A549 (cell line): ENCODE data around the gene NXPH2. TPM values are rescaled to one million over a fixed set of nuclear protein-coding genes. Genes with fewer than 3 reads are reported as not detected.

ENCODE experiments used
- ATAC-seq, 2 experiments: fragments of 200-7000 bp in 1 of 2; fragments of >200 bp in 1 of 2; cut with Nextera tagmentation in 1 of 2; cut with Tn5 transposase in 1 of 2; 3 replicates each; pipeline versions ENCODE4 v1.8.0 to v1.9.1; 2018 to 2020; ENCODE audit warnings: mild to moderate bottlenecking in 1 of 2, moderate library complexity in 1 of 2
- CTCF ChIA-PET: fragments of 300-600 bp; sonication (Branson Sonifier 250); formaldehyde crosslinking; extraction: SDS; loops from one replicate; lab custom pipeline; 2021; ENCODE audit warnings: antibody characterized with exemption, inconsistent platforms; lab: Yijun Ruan, JAX
- POLR2A ChIA-PET: fragments of 350-600 bp; formaldehyde crosslinking; extraction: SDS; loops from one replicate; lab custom pipeline; 2021; ENCODE audit warnings: antibody characterized with exemption, inconsistent platforms; lab: Yijun Ruan, JAX
- DNase-seq, 2 experiments: peaks; one replicate each; pipeline versions ENCODE4 v3.0.0 to v3.0.0-alpha.2; 2011 to 2016; ENCODE audit warnings: low read depth in 1 of 2, low spot score in 1 of 2
- FAIRE-seq: peaks from 2 replicates; lab custom pipeline; 2011; peaks lifted over from hg19 to GRCh38; lab: Jason Lieb, UNC
- H3K27ac ChIP-seq, 2 experiments: fragments of >200 bp; sonication (Bioruptor Twin); formaldehyde crosslinking; 3 replicates each; pipeline ENCODE4 v1.5.1; 2016 to 2017
- H3K4me1 ChIP-seq: fragments of >200 bp; sonication (Bioruptor Twin); formaldehyde crosslinking; 3 replicates; pipeline ENCODE4 v1.6.1; 2016
- H3K4me2 ChIP-seq: fragments of >200 bp; sonication (Bioruptor Twin); formaldehyde crosslinking; 3 replicates; pipeline ENCODE4 v1.6.1; 2016
- H3K4me3 ChIP-seq: fragments of >200 bp; sonication (Bioruptor Twin); formaldehyde crosslinking; 3 replicates; pipeline ENCODE4 v1.5.1; 2016
- H3K9me3 ChIP-seq: fragments of >200 bp; sonication (Bioruptor Twin); formaldehyde crosslinking; 3 replicates; pipeline ENCODE4 v1.6.1; 2016
- BHLHE40 ChIP-seq: IDR thresholded peaks from 2 replicates; pipeline ENCODE4 v1.6.1; 2012; ENCODE audit warnings: low read depth, low read length, inconsistent platforms
- CBX8 ChIP-seq: fragments of 200-600 bp; sonication (generic); IDR thresholded peaks from 2 replicates; pipeline ENCODE4 v1.6.1; 2016
- EHF ChIP-seq: fragments of 250-450 bp; sonication (Bioruptor Pico); IDR thresholded peaks from 2 replicates; pipeline ENCODE4 v1.5.0; 2020; ENCODE audit warnings: mild to moderate bottlenecking
- EHMT2 ChIP-seq: fragments of 200-600 bp; sonication (generic); IDR thresholded peaks from 2 replicates; pipeline ENCODE4 v1.6.1; 2016; ENCODE audit warnings: antibody characterized with exemption, low read depth, mild to moderate bottlenecking, moderate library complexity
- ESRRA ChIP-seq: fragments of 150-350 bp; IDR thresholded peaks from 2 replicates; pipeline ENCODE4 v1.6.1; 2014; ENCODE audit warnings: mild to moderate bottlenecking, low read length, borderline replicate concordance
- FOSL2 ChIP-seq, 2 experiments: fragments of 450-650 bp in 1 of 2; fragments of >200 bp in 1 of 2; sonication (Bioruptor Twin) in 1 of 2; formaldehyde crosslinking; IDR thresholded peaks; 2 replicates each; pipeline versions ENCODE4 v1.5.0 to v1.6.1; 2016 to 2020; ENCODE audit warnings: mild to moderate bottlenecking in 1 of 2, moderate library complexity in 1 of 2
- HDAC2 ChIP-seq: fragments of 200-600 bp; sonication (generic); IDR thresholded peaks from 2 replicates; pipeline ENCODE4 v1.6.1; 2016
- HOXA7 ChIP-seq: fragments of 250-450 bp; sonication (Bioruptor Pico); IDR thresholded peaks from 2 replicates; pipeline ENCODE4 v1.5.0; 2020; ENCODE audit warnings: mild to moderate bottlenecking, moderate library complexity
- HOXB5 ChIP-seq: fragments of 250-450 bp; sonication (Bioruptor Pico); IDR thresholded peaks from 2 replicates; pipeline ENCODE4 v1.5.0; 2020; ENCODE audit warnings: mild to moderate bottlenecking, moderate library complexity
- JUNB ChIP-seq: fragments of >200 bp; sonication (Bioruptor Twin); formaldehyde crosslinking; IDR thresholded peaks from 2 replicates; pipeline ENCODE4 v1.6.1; 2016
- KDM1A ChIP-seq: fragments of 200-600 bp; sonication (generic); IDR thresholded peaks from 2 replicates; pipeline ENCODE4 v1.6.1; 2016; ENCODE audit warnings: low read depth, mild to moderate bottlenecking
- KDM5A ChIP-seq: fragments of 200-600 bp; sonication (generic); IDR thresholded peaks from 2 replicates; pipeline ENCODE4 v1.6.1; 2016; ENCODE audit warnings: antibody characterized with exemption, mild to moderate bottlenecking
- NR3C1 ChIP-seq: fragments of >200 bp; sonication (Bioruptor Twin); formaldehyde crosslinking; IDR thresholded peaks from 3 replicates; pipeline ENCODE4 v1.6.1; 2017
- POLR2AphosphoS2 ChIP-seq: conservative IDR thresholded peaks from 2 replicates; pipeline ENCODE4 v1.6.1; 2012; ENCODE audit warnings: low read length, improper control_type of control experiment, inconsistent platforms
- RAD21 ChIP-seq, 2 experiments: fragments of >200 bp in 1 of 2; sonication (Bioruptor Twin) in 1 of 2; formaldehyde crosslinking in 1 of 2; IDR thresholded peaks in 1 of 2; conservative IDR thresholded peaks in 1 of 2; 2 replicates in 1 of 2; 3 replicates in 1 of 2; pipeline ENCODE4 v1.6.1; 2012 to 2018; ENCODE audit warnings: inconsistent platforms in 1 of 2
- RARB ChIP-seq: fragments of 250-450 bp; sonication (Bioruptor Pico); IDR thresholded peaks from 2 replicates; pipeline ENCODE4 v1.8.0; 2021; ENCODE audit warnings: mild to moderate bottlenecking, moderate library complexity
- RCOR1 ChIP-seq: fragments of 150-350 bp; IDR thresholded peaks from 2 replicates; pipeline ENCODE4 v1.6.1; 2014; ENCODE audit warnings: antibody characterized with exemption, low read length, low read depth
- RNF2 ChIP-seq: fragments of 200-600 bp; sonication (generic); IDR thresholded peaks from 2 replicates; pipeline ENCODE4 v1.6.1; 2016; ENCODE audit warnings: low read depth, mild to moderate bottlenecking, antibody characterized with exemption, moderate library complexity, borderline replicate concordance
- TP53 ChIP-seq: fragments of 250-450 bp; sonication (Bioruptor Pico); IDR thresholded peaks from 2 replicates; pipeline ENCODE4 v1.5.0; 2021; ENCODE audit warnings: mild to moderate bottlenecking, moderate library complexity
- ZC3H11A ChIP-seq: fragments of 450-650 bp; IDR thresholded peaks from 2 replicates; pipeline ENCODE4 v1.6.1; 2014; ENCODE audit warnings: antibody characterized with exemption, mild to moderate bottlenecking
- ZFP36 ChIP-seq: fragments of 450-650 bp; IDR thresholded peaks from 2 replicates; pipeline ENCODE4 v1.6.1; 2014; ENCODE audit warnings: borderline replicate concordance; ENCODE audit not compliant: partially characterized antibody
- WGBS: methylation state at CpG from one replicate; pipeline ENCODE4 v1.1.6; 2017; ENCODE audit errors: missing lambda C conversion rate; 5-methylcytosine and 5-hydroxymethylcytosine counted together
- polyA plus RNA-seq, 4 experiments: library from polyadenylated mRNA; depleted of rRNA in 3 of 4; stranded (reverse); fragments of >200 nt; fragmentation: RNase III in 1 of 4; extraction: RNeasy Plus Mini Kit Qiagen cat#74134 plus additional on column Dnase treatment in 1 of 4; gene quantifications; 2 replicates in 3 of 4; 3 replicates in 1 of 4; pipeline ENCODE4 v1.2.3, GENCODE V29; 2011 to 2017
- TF ChIP-seq, protein P1 (sequence below): fragments of 250-450 bp; sonication (Bioruptor Pico); IDR thresholded peaks from 2 replicates; pipeline ENCODE4 v1.5.0; 2020; ENCODE audit warnings: low read depth, mild to moderate bottlenecking, moderate library complexity
- TF ChIP-seq, protein P2 (sequence below): IDR thresholded peaks from 2 replicates; pipeline ENCODE4 v1.6.1; 2012; ENCODE audit warnings: low read depth, borderline replicate concordance
- TF ChIP-seq, protein P3 (sequence below): IDR thresholded peaks from 2 replicates; pipeline ENCODE4 v1.6.1; 2012
- TF ChIP-seq, protein P4 (sequence below): fragments of 250-450 bp; sonication (Bioruptor Pico); IDR thresholded peaks from 2 replicates; pipeline ENCODE4 v1.5.0; 2021; ENCODE audit warnings: mild to moderate bottlenecking, moderate library complexity, borderline replicate concordance
- TF ChIP-seq, protein P5 (sequence below): fragments of 150-350 bp; IDR thresholded peaks from 2 replicates; pipeline ENCODE4 v1.6.1; 2014; ENCODE audit warnings: low read depth, mild to moderate bottlenecking, low read length

The NXPH2 gene
- polyA plus RNA-seq, 2 of the 4 experiments (the other 2 are of a cell fraction): not detected

DNA sequence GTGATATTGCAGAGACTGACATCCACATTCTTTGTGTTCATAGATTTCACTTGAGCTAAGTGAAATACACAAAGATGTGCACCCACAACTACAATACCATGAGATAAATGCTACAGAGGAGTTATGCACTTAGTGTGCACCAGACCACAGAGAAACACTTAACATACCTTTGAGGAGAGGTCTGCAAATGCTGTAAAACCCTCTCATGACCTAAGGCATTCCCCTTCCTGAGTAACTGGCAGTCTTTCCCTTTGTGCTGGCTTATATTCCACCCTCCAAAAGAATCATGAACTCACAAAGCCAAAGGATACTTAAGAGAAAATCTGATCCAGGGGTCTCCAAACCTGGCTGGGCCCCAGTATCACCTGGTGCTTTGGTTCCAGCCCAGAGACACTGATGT lies 16.2 kb downstream of the NXPH2 start:
- Histone ChIP-seq H3K27ac (no peak overlapping the region), H3K4me1 (no peaks in the 10 kb centered on the region), H3K9me3 (no peaks in the 10 kb centered on the region)
- DNase-seq: no peak
- CTCF ChIA-PET: no interaction called here
- TF ChIP-seq KDM5A: no peak
- TF ChIP-seq ZC3H11A: no peak
- no peak for TF ChIP-seq FOSL2 (IDR thresholded peaks at IDR 0.05)
- no peak for TF ChIP-seq FOSL2 (CRISPR knock-in tag; IDR thresholded peaks at IDR 0.05)
- TF ChIP-seq EHMT2: no peak
- TF ChIP-seq, protein P1, sequence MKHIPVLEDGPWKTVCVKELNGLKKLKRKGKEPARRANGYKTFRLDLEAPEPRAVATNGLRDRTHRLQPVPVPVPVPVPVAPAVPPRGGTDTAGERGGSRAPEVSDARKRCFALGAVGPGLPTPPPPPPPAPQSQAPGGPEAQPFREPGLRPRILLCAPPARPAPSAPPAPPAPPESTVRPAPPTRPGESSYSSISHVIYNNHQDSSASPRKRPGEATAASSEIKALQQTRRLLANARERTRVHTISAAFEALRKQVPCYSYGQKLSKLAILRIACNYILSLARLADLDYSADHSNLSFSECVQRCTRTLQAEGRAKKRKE (CRISPR knock-in tag): no peak
- no peak for TF ChIP-seq RARB
- TF ChIP-seq HDAC2: no peak
- TF ChIP-seq POLR2AphosphoS2: no peak
- TF ChIP-seq, all 56 proteins: peak for 0
- no peak for FAIRE-seq
- ATAC-seq: no peak
- no peak overlapping the region for H3K4me3 ChIP-seq
- no peak overlapping the region for H3K4me2 ChIP-seq
- POLR2A ChIA-PET: no interaction called here

DNA sequence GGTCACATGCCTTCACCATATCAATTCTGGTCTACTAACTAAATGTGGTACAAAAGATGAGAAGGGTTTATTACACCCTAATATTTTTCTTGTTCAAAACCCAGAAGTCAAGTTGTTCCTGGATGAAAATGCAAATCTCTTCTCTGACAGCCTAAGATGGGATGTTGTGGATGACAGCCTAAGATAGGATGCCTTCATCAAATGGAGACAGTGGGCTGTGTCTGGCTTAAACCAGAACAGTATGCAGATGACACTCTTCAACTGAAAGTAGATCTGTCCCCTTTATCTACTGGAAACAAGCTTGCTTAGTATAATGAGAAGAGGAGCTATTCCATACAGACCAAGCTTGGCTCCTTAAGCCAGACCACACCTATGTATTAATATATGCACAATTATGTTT lies 17.7 kb downstream of the NXPH2 start:
- H3K4me2 ChIP-seq: no peak overlapping the region
- H3K4me3 ChIP-seq: no peak overlapping the region
- H3K9me3 ChIP-seq: no peaks in the 10 kb centered on the region
- no peak for FAIRE-seq
- DNase-seq: no peak
- ChIA-PET CTCF (interaction anchor here (1.1 to 1.9 kb wide), 2 partner anchors 11 to 65 kb away, joined by 3 to 4 read pairs; no protein-coding TSS in a partner anchor), POLR2A (no interaction called here)
- ATAC-seq: no peak
- no peaks in the 10 kb centered on the region for H3K4me1 ChIP-seq
- H3K27ac ChIP-seq: no peak overlapping the region
- TF ChIP-seq, protein P2, sequence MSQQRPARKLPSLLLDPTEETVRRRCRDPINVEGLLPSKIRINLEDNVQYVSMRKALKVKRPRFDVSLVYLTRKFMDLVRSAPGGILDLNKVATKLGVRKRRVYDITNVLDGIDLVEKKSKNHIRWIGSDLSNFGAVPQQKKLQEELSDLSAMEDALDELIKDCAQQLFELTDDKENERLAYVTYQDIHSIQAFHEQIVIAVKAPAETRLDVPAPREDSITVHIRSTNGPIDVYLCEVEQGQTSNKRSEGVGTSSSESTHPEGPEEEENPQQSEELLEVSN: no peak
- TF ChIP-seq, protein P3, sequence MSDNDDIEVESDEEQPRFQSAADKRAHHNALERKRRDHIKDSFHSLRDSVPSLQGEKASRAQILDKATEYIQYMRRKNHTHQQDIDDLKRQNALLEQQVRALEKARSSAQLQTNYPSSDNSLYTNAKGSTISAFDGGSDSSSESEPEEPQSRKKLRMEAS: no peak
- TF ChIP-seq RAD21 (conservative IDR thresholded peaks at IDR 0.05 in 1 of 2, IDR thresholded peaks at IDR 0.05 in 1 of 2) (no peak), ESRRA (no peak), POLR2AphosphoS2 (no peak), JUNB (no peak), HOXB5 (no peak), ZC3H11A (no peak), NR3C1 (no peak), TP53 (no peak)
- TF ChIP-seq, protein P4, sequence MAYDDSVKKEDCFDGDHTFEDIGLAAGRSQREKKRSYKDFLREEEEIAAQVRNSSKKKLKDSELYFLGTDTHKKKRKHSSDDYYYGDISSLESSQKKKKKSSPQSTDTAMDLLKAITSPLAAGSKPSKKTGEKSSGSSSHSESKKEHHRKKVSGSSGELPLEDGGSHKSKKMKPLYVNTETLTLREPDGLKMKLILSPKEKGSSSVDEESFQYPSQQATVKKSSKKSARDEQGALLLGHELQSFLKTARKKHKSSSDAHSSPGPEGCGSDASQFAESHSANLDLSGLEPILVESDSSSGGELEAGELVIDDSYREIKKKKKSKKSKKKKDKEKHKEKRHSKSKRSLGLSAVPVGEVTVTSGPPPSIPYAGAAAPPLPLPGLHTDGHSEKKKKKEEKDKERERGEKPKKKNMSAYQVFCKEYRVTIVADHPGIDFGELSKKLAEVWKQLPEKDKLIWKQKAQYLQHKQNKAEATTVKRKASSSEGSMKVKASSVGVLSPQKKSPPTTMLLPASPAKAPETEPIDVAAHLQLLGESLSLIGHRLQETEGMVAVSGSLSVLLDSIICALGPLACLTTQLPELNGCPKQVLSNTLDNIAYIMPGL (CRISPR knock-in tag): no peak

DNA sequence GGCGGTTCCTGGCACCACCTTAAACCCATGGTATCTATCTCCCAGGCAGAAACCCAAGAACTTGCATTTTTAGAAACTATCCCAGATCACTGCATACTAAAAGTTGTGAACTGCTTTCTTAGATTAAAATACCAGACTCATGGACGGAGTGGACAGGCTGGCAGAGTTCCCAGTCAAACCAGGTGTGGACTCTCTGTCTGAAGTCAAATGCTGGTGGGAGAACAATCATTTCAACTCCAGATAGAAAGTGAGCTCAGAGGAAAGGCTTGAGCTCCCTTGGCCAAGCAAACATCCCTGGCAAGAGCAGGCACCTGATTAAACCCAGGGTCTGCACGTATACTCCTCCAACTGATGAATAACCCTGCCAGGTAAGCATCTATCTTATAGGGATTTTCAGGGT lies 19.5 kb downstream of the NXPH2 start:
- no peaks in the 10 kb centered on the region for H3K4me1 ChIP-seq
- CTCF ChIA-PET: no interaction called here
- WGBS: 22% methylated on average over 3 of the region's 3 CpGs
- H3K9me3 ChIP-seq: no peaks in the 10 kb centered on the region
- DNase-seq (no peak), FAIRE-seq (no peak), ATAC-seq (no peak)
- H3K4me2 ChIP-seq: no peak overlapping the region
- no peak for TF ChIP-seq EHMT2
- TF ChIP-seq EHF: no peak
- TF ChIP-seq BHLHE40: no peak
- TF ChIP-seq, protein P2: no peak
- no peak for TF ChIP-seq CBX8
- TF ChIP-seq, protein P5, sequence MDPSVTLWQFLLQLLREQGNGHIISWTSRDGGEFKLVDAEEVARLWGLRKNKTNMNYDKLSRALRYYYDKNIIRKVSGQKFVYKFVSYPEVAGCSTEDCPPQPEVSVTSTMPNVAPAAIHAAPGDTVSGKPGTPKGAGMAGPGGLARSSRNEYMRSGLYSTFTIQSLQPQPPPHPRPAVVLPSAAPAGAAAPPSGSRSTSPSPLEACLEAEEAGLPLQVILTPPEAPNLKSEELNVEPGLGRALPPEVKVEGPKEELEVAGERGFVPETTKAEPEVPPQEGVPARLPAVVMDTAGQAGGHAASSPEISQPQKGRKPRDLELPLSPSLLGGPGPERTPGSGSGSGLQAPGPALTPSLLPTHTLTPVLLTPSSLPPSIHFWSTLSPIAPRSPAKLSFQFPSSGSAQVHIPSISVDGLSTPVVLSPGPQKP: no peak
- no peak for TF ChIP-seq JUNB
- TF ChIP-seq RARB: no peak
- no peak for TF ChIP-seq TP53
- no peak for TF ChIP-seq HOXA7 (CRISPR knock-in tag)
- TF ChIP-seq ZC3H11A: no peak
- TF ChIP-seq, protein P3: no peak
- TF ChIP-seq ZFP36: no peak
- TF ChIP-seq KDM1A: no peak
- no peak for TF ChIP-seq KDM5A
- no peak for TF ChIP-seq POLR2AphosphoS2
- no peak for TF ChIP-seq RCOR1
- TF ChIP-seq RNF2: no peak
- POLR2A ChIA-PET: no interaction called here
- no peak overlapping the region for H3K4me3 ChIP-seq
- no peak overlapping the region for H3K27ac ChIP-seq
